Caco-2 (cell line): ENCODE data around the gene DTNB. TPM values are rescaled to one million over a fixed set of nuclear protein-coding genes. Genes with fewer than 3 reads are reported as not detected.
A peak's percentile ranks its signal among the peaks of the same experiment; 100 is the strongest.

ENCODE experiments used
- BruUV-seq: library from RNA; stranded (reverse); fragments of 400-500 nt; replicated peaks from 2 replicates; lab custom pipeline; 2021; lab: Mats Ljungman, UMichigan
- CTCF ChIA-PET: fragments of 300-600 bp; sonication (Branson Sonifier 250); formaldehyde crosslinking; loops from one replicate; lab custom pipeline; 2022; ENCODE audit warnings: antibody characterized with exemption; lab: Charles Lee
- POLR2A ChIA-PET: fragments of 300-600 bp; sonication (Branson Sonifier 250); formaldehyde crosslinking; loops from one replicate; lab custom pipeline; 2022; ENCODE audit warnings: antibody characterized with exemption; lab: Charles Lee
- DNase-seq, 2 experiments: peaks; one replicate each; pipeline versions ENCODE4 v3.0.0 to v3.0.0-alpha.2; 2020 to 2022
- H3K27me3 ChIP-seq: replicated peaks from 2 replicates; pipeline ENCODE4 v1.6.0; 2011; ENCODE audit warnings: low read length; ENCODE audit not compliant: control insufficient read depth, insufficient read depth
- H3K36me3 ChIP-seq: 2 replicates; pipeline ENCODE4 v1.5.1; 2011; ENCODE audit warnings: low read length; ENCODE audit not compliant: control insufficient read depth, insufficient read depth
- H3K4me1 ChIP-seq: fragments of 250-450 bp; sonication (Bioruptor Pico); 2 replicates; pipeline ENCODE4 v1.5.1; 2020; ENCODE audit warnings: mild to moderate bottlenecking
- H3K4me3 ChIP-seq: 2 replicates; pipeline ENCODE4 v1.5.1; 2011; ENCODE audit warnings: low read depth, mild to moderate bottlenecking, control low read depth, low read length
- H3K9me3 ChIP-seq: fragments of 250-450 bp; sonication (Bioruptor Pico); 2 replicates; pipeline ENCODE4 v1.5.1; 2020; ENCODE audit warnings: mild to moderate bottlenecking, moderate library complexity
- H3K27ac Mint-ChIP-seq: one replicate; pipeline ENCODE4 v1.8.0; 2022; ENCODE audit warnings: mixed read lengths; ENCODE audit not compliant: unreplicated experiment
- H3K27me3 Mint-ChIP-seq: one replicate; pipeline ENCODE4 v1.8.0; 2022; ENCODE audit warnings: mixed read lengths; ENCODE audit not compliant: insufficient read depth, unreplicated experiment
- H3K36me3 Mint-ChIP-seq: one replicate; pipeline ENCODE4 v1.8.0; 2022; ENCODE audit warnings: mild to moderate bottlenecking, mixed read lengths; ENCODE audit not compliant: insufficient read depth, unreplicated experiment
- H3K4me1 Mint-ChIP-seq: one replicate; pipeline ENCODE4 v1.8.0; 2022; ENCODE audit warnings: low read depth, mixed read lengths; ENCODE audit not compliant: unreplicated experiment
- H3K4me3 Mint-ChIP-seq: one replicate; pipeline ENCODE4 v1.8.0; 2022; ENCODE audit warnings: mild to moderate bottlenecking, moderate library complexity, mixed read lengths; ENCODE audit not compliant: unreplicated experiment
- H3K9me3 Mint-ChIP-seq: one replicate; pipeline ENCODE4 v1.8.0; 2022; ENCODE audit warnings: mixed read lengths; ENCODE audit not compliant: unreplicated experiment
- intact Hi-C: fragments of 100-400 bp; cut with micrococcal nuclease; formaldehyde crosslinking; loops from one replicate; pipeline ENCODE4 v1.10.0; 2022; ENCODE audit not compliant: unreplicated experiment
- total RNA-seq: library from RNA; stranded (reverse); gene quantifications from 2 replicates; pipeline ENCODE4 v1.2.3, GENCODE V29; 2022
- TF ChIP-seq, protein P1 (sequence below), 2 experiments: fragments of 200-600 bp in 1 of 2; IDR thresholded peaks; 1 replicate in 1 of 2; 2 replicates in 1 of 2; pipeline versions ENCODE4 v1.5.1 to v1.8.0; 2011 to 2022; ENCODE audit warnings: antibody characterized with exemption in 1 of 2, control low read depth in 1 of 2, inconsistent platforms in 1 of 2, low read depth in 1 of 2, low read length in 1 of 2, mild to moderate bottlenecking in 1 of 2, moderate library complexity in 1 of 2; ENCODE audit not compliant: insufficient read depth in 1 of 2, severe bottlenecking in 1 of 2, unreplicated experiment in 1 of 2

DTNB gene
- total RNA-seq, 1 experiment from 2014 or later: 50.4 TPM

DNA sequence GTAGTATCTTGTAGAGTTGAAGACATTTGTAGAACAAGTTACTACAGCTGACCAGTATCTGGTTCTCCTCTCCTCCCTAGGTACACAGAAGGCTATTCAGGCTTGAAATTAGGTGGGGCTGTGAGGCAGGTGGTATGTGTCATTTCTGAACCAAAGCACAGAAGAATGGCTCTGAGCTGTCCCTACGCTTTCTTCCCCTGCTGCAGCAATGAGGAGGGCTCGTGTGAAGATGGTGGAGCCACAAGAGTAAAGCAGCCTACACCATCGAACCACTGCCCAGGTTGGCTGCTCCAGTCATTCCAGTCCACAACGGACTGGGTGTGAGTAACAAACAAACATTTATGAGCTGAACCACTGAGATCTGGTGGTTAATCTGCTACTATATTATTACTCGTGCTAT is 148.9 kb downstream of the DTNB start:
- CTCF ChIA-PET: no interaction called here
- Mint-ChIP-seq H3K27ac (no peak overlapping the region), H3K4me3 (no peak overlapping the region), H3K27me3 (no peaks in the 10 kb centered on the region), H3K36me3 (no peaks in the 10 kb centered on the region), H3K4me1 (peaks cover 7% of the 10 kb centered on the region), H3K9me3 (no peaks in the 10 kb centered on the region)
- Histone ChIP-seq H3K27me3 (no peaks in the 10 kb centered on the region), H3K36me3 (no peaks in the 10 kb centered on the region), H3K4me1 (peaks cover 6% of the 10 kb centered on the region; the same call in 1 of the 2 replicates), H3K4me3 (no peak overlapping the region), H3K9me3 (no peaks in the 10 kb centered on the region)
- intact Hi-C loops: loop anchor here (5.0 kb wide), 1 partner anchor 162 kb away; no protein-coding TSS in a partner anchor
- TF ChIP-seq, protein P1, sequence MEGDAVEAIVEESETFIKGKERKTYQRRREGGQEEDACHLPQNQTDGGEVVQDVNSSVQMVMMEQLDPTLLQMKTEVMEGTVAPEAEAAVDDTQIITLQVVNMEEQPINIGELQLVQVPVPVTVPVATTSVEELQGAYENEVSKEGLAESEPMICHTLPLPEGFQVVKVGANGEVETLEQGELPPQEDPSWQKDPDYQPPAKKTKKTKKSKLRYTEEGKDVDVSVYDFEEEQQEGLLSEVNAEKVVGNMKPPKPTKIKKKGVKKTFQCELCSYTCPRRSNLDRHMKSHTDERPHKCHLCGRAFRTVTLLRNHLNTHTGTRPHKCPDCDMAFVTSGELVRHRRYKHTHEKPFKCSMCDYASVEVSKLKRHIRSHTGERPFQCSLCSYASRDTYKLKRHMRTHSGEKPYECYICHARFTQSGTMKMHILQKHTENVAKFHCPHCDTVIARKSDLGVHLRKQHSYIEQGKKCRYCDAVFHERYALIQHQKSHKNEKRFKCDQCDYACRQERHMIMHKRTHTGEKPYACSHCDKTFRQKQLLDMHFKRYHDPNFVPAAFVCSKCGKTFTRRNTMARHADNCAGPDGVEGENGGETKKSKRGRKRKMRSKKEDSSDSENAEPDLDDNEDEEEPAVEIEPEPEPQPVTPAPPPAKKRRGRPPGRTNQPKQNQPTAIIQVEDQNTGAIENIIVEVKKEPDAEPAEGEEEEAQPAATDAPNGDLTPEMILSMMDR (IDR thresholded peaks at IDR 0.05; ENCODE audit: insufficient read depth in 1 of 2, low read depth in 1 of 2, low read length in 1 of 2, severe bottlenecking in 1 of 2, unreplicated experiment in 1 of 2): no peak
- POLR2A ChIA-PET: no interaction called here
- no peak for DNase-seq
- no TSS peak for BruUV-seq

DNA sequence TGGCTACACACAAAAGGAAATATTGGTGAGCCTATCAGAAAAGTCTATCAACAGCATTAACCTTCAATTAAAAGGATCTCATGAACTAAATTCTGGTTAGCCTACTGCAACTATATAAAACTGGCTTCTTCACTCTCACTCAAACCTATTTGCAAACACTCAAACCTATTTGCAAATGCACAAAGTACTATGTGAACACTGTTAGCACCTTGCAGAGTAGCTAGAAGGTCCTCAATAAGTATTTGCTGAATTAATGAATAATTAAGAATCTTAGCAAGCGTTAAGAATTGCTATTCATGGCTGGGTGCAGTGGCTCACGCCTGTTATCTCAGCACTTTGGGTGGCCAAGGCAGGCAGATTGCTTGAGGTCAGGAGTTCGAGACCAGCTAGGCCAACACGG is 150.3 kb downstream of the DTNB start:
- CTCF ChIA-PET: interaction anchor here (0.7 kb wide), 1 partner anchor 93 kb away, joined by 4 read pairs; no protein-coding TSS in a partner anchor
- DNase-seq: no peak

DNA sequence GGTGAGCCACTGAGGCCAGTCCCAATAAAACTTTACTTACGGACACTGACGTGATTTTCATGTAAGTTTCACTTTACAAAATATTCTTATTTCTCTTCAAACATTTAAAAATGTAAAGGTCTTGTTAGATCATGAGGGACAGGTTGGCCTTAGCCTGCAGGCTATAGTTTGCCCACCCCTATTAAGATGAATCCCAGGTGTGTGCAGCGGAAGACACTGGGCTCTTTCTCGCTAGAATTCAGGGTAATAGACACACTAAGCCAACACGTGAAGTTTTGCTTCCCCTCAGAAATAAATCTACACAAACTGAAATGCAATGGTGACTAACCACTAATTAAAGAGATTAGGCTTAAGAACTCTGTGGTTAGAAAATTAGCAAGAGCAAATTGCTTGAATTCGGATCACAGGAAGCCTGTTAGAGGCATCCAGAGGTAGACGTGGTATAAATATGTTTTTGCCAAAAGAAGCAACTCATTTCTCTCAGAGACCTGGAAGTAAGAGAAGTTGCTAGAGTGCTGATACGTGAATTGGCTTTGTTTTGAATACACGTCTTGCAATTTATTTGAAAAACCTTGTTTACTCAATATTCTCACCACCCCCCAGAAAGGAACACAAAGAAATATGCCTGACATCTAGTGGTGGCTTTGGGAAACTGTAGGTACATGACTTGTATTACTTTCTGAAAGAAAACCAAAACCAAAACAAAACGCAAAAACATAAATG is 151.6 kb downstream of the DTNB start:
- DNase-seq: peak in 1 of 2 experiments; percentile 55
- no peak overlapping the region for H3K4me3 ChIP-seq
- Mint-ChIP-seq H3K27me3 (no peaks in the 10 kb centered on the region), H3K4me1 (peaks cover 7% of the 10 kb centered on the region), H3K36me3 (no peaks in the 10 kb centered on the region), H3K4me3 (no peak overlapping the region), H3K27ac (no peak overlapping the region), H3K9me3 (no peaks in the 10 kb centered on the region)
- CTCF ChIA-PET: interaction anchor here (0.6 to 1.2 kb wide), 2 partner anchors 45 to 160 kb away, joined by 3 to 4 read pairs; no protein-coding TSS in a partner anchor
- intact Hi-C loops: loop anchor here (1.0 to 5.0 kb wide), 4 partner anchors 145 to 213 kb away; no protein-coding TSS in a partner anchor
- H3K9me3 ChIP-seq: no peaks in the 10 kb centered on the region
- no TSS peak for BruUV-seq
- H3K36me3 ChIP-seq: no peaks in the 10 kb centered on the region
- no peaks in the 10 kb centered on the region for H3K27me3 ChIP-seq
- TF ChIP-seq, protein P1 (IDR thresholded peaks at IDR 0.05; ENCODE audit: insufficient read depth in 1 of 2, low read depth in 1 of 2, low read length in 1 of 2, severe bottlenecking in 1 of 2, unreplicated experiment in 1 of 2): peak; percentile 81 to 86
- POLR2A ChIA-PET: no interaction called here
- H3K4me1 ChIP-seq: peaks cover 6% of the 10 kb centered on the region; the same call in 1 of the 2 replicates

More for the DNA sequence above, 150.3 kb downstream of the DTNB start:
- H3K36me3 Mint-ChIP-seq: no peaks in the 10 kb centered on the region
- Histone ChIP-seq H3K9me3 (no peaks in the 10 kb centered on the region), H3K4me3 (no peak overlapping the region), H3K27me3 (no peaks in the 10 kb centered on the region), H3K36me3 (no peaks in the 10 kb centered on the region), H3K4me1 (peaks cover 6% of the 10 kb centered on the region; the same call in 1 of the 2 replicates)
- POLR2A ChIA-PET: no interaction called here
- TF ChIP-seq, protein P1 (IDR thresholded peaks at IDR 0.05; ENCODE audit: insufficient read depth in 1 of 2, low read depth in 1 of 2, low read length in 1 of 2, severe bottlenecking in 1 of 2, unreplicated experiment in 1 of 2): no peak
- intact Hi-C loops: loop anchor here (2.0 to 5.0 kb wide), 2 partner anchors 146 to 161 kb away; no protein-coding TSS in a partner anchor
- no TSS peak for BruUV-seq
- no peaks in the 10 kb centered on the region for H3K27me3 Mint-ChIP-seq
- no peaks in the 10 kb centered on the region for H3K9me3 Mint-ChIP-seq
- H3K4me3 Mint-ChIP-seq: no peak overlapping the region
- peaks cover 7% of the 10 kb centered on the region for H3K4me1 Mint-ChIP-seq
- no peak overlapping the region for H3K27ac Mint-ChIP-seq
